GM21723 (cell line): ENCODE measurements around the gene RMND5A.

Experiments used
- ATAC-seq: cut with Tn5 transposase; IDR thresholded peaks from one replicate; pipeline ENCODE4 v1.9.1; 2021; ENCODE audit warnings: mild to moderate bottlenecking, moderate library complexity; ENCODE audit not compliant: unreplicated experiment

Gene RMND5A

DNA sequence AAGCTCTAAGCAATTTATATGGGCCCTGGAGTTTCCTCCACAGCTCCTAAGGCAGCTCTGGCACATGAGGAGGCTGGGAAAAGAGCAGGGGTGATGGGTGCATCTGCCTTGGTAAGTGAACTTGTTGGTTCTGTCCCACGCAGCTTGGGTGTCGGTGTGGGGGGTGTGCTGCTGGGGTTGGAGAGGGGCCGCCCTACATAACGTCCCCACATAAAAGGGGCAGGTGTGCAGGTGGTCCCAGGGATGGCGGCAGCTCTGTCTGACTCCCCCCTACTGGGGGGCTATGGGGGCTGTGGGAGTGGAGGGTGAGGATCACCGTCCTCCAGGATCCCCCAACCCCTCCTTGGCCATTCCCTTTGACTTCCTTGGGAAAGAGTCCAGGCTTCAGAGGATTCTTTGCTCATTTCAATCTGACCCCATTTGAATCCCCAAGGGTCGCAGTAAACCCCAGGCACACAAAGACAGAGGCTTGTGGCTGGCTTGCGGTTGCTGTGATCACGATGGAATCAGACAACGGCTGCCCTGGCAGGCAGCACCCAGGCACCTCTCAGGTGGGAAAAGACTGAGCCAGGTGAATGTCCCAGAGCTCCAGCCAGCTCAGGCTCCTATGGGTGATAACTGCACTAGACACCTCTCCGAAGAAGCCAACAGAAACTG is 105.1 kb downstream of the RMND5A start:
- no peak for ATAC-seq

DNA sequence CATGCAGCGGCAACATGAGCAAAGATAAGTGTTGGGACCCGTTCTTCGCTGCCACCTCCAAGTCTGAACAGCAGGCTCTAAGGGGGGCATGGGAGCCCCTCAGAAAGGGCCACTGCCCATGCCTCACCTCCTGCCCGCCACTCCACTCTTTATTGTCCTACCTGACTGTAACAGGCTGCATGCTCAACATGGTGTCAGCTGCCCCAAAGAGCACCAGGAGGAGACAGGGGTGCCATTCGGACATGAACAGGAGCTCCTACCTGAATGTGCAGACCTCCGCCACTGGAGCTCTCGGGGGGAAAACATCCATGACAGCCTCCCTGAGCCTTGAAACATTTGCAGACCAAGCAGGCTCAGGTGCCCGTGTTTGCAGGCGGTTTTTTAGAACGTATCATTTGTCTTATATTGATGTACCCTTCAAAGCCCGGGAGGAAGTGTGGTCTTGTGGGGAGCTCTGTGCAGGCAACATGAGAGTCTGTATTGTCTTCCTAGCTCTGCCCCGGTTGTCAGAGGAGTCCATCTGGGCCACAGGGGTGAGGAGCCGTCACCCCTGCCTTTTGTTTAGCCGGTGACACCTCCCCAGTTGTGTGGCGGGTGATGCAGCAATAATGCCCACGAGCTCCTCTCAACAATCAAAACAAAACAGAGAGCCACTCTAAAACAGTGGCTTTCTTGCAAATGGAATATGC is 105.7 kb downstream of the RMND5A start:
- ATAC-seq = no peak

DNA sequence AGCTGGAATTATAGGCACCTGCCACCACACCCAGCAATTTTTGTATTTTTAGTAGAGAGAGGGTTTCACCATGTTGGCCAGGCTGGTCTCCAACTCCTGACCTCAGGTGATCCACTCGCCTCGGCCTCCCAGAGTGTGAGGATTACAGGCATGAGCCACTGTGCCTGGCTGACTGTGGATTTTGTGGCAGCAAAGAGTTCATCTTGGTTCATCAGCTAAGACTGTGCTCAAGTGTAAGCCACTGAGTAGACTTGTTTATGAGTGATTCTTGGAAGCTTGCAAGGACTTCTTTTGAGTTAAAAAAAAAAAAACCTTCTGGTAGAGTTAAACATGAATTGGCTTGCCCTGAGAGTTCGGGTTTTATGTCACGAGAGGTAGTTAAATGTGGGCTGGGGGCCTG is 106.9 kb downstream of the RMND5A start:
- ATAC-seq = no peak
